NK-92 (cell line): Measurements from ENCODE around the gene HMGN2.
"Not testable (repeated sequence)": the region's sequence is repeated elsewhere in the genome, so short reads cannot be mapped to it uniquely, and the experiment has no call there.

ENCODE experiments used
- DNase-seq: peaks from one replicate; lab custom pipeline; 2025; ENCODE audit not compliant: unreplicated experiment; lab: John Stamatoyannopoulos, UW

Gene HMGN2

GRCh38 chr1:26476958-26477357 lies 4.7 kb downstream of the HMGN2 start:
- DNase-seq: no peak

DNA sequence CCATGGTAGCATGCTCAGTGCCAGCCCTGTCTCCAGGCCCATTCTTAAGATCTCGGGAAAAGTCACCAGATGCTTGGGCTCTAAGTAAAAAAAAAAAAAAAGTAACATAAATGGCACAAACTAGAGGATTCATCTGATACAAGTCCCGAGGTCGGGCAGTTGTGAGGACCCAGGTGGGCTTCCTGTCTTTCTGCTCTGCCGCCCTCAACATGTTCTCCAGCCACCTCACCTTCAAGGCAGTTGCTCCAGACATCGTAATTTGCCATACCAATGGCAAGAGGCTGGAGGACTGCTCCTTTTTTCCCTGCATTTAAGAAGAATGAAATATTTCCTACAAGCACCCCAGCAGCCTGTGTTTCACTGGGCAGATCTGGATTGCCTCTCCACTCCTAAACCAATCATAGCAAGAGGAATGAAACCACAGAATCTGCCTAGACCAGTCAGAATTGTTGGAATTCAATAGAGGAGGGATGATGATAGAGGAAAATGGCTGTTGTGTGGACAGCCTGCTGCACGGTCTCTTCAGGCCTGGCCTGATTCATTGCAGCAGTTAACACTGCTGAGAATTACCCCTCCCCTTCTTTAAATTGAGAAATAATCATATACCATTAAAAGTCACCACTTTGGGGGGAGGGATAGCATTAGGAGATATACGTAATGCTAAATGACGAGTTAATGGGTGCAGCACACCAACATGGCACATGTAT lies 5.4 kb downstream of the HMGN2 start:
- DNase-seq: no peak

- DNase-seq: no peak
Measured at GRCh38 chr1:26478159-26478558, 5.9 kb downstream of the HMGN2 start.

DNA sequence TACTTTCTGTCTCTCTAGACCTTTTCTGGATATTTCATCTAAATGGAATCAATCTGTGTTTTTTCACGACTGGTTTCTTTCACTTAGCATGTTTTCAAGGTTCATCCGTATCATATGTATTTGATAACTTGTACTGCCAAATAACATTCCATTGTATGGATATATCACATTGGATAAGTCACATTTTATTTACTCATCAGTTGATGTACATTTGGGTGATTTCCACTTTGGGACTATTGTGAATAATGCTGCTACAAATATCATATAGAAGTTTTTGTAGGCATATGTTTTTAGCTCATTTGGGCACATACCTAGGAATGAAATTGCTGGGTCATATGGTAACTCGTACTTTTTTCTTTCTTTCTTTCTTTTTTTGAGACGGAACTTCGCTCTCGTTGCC lies 6.7 kb downstream of the HMGN2 start:
- no peak for DNase-seq

GRCh38 chr1:26482921-26483320 lies 10.7 kb downstream of the HMGN2 start:
- DNase-seq: no peak

GRCh38 chr1:26483980-26484379 lies 11.7 kb downstream of the HMGN2 start:
- DNase-seq: no peak

- DNase-seq: no peak
Measured at GRCh38 chr1:26490155-26490554, 17.9 kb downstream of the HMGN2 start.

DNA sequence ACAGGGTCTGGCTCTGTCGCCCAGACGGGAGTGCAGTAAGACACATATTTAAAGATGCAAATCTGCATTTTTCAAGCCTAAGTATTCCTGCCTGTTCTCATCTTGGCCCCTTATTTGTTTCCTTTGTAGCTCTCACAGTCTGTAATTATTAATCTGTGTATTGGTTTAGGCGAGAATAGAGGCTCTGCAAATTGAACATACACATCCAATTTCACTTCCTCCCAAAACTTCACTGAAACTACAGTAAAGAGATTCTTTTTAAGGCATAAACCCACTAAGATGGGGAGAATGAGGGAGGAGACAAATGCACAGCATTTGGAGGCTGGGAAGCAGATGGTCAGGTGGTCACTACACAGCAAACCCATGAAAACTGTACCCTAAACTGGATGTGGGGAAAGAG lies 21.0 kb downstream of the HMGN2 start:
- DNase-seq: no peak

GRCh38 chr1:26493938-26494337 lies 21.7 kb downstream of the HMGN2 start:
- DNase-seq: no peak

DNA sequence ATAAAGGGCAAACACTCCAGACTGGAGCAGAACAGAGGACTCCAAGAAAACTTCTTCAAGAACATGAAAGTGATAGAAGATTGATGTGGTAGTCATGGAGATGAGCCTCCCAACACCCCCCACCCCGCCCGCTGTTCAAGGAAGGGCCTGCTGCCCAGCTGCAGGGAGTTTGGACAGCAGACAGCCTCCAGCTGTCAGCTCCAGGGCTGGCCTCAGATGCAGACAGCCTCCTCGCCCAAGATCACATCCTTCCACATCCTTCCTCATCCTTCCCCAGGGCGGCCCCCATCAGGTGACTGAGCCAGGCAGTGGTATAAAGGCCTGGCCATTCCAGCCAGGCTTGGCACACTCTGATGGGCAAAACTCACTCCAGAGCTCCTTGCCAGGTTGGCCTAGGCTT lies 24.6 kb downstream of the HMGN2 start:
- no peak for DNase-seq

GRCh38 chr1:26498894-26499293 lies 26.7 kb downstream of the HMGN2 start:
- DNase-seq: no peak

- no peak for DNase-seq
Measured at GRCh38 chr1:26500488-26501175, 28.4 kb downstream of the HMGN2 start.

DNA sequence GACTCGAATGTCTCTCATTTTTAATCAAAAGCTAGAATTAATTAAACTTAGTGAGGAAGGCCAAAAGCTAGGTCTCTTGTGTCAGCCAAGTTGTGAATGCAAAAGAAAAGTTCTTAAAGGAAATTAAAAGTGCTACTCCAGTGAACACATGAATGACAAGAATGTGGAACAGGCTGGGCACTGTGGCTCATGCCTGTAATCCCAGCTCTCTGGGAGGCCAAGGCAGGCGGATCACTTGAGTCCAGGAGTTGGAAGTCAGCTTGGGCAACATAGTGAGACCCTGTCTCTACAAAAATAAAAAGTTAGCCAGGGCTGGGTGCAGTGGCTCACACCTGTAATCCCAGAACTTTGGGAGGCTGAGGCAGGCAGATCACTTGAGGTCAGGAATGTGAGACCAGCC lies 38.5 kb downstream of the HMGN2 start:
- DNase-seq: not testable (repeated sequence)

DNA sequence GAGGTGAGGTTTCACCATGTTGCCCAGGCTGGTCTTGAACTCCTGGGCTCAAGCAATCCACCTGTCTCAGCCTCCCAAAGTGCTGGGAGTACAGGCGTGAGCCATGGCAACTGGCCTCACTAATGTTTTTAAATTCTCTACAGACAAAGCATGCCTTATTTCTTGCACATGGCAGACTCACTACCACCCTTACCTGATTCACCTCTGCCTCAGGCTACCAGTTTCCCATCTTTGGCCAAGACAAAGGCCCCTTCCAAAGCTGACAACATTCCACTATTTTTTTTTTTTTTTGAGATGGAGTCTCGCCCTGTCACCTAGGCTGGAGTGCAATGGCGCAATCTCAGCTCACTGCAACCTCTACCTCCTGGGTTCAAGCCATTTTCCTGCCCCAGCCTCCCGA lies 43.6 kb downstream of the HMGN2 start:
- not testable (repeated sequence) for DNase-seq

- DNase-seq: no peak
Measured at GRCh38 chr1:26516987-26517765, 44.9 kb downstream of the HMGN2 start.

- no peak for DNase-seq
Measured at GRCh38 chr1:26517766-26518049, 45.5 kb downstream of the HMGN2 start.

DNA sequence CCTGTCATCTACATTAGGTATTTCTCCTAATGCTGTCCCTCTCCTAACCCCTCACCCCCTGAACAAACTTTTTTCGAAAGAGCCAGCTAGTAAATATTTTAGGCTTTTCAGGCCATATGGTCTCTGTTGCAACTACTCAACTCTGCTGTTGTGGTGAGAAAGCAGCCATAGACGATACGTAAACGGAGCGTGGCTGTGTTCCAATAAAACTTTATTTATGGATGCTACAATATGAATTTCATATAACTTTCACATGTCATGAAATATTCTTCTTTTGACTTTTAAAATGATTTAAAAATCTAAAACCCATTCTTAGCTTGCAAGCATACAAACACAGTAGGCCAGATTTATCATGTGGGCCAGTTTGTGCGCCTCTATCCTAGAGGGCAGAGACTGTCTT lies 46.1 kb downstream of the HMGN2 start:
- DNase-seq: no peak

DNA sequence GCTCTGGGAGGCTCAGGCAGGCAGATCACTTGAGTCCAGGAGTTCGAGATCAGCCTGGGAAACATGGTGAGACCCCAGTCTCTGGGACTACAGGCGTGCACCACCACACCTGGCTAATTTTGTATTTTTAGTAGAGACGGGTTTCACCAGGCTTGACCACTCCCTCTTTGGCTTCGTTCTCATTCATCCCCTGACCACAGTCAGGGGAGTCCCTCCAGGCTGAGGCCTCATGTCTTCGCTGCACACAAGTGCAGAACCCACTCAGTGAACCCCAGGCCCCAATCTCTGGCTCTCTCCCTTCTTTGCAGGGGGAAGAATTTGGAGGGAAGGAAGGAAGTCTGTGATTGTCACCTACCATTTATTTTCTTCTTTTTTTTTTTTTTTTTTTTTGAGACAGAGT lies 48.1 kb downstream of the HMGN2 start:
- DNase-seq: no peak

DNA sequence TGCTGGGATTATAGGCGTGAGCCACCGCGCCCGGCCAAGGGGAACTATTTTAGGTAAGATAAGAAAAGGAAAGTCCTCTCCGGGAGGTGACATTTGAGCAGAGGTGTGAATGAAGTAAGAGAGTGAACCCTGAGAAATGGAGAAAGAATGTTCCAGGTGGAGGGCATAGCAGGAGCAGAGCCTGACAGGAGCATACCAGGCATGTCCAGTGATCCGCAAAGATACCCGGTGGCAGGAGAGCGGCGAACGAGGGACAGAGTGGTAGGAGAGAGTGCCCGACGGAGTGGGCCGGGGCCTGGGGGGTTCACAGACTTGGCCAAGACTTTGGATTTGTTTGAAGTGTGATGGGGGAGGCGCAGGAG lies 49.4 kb downstream of the HMGN2 start:
- no peak for DNase-seq

- DNase-seq: no peak
Measured at GRCh38 chr1:26522073-26522472, 49.8 kb downstream of the HMGN2 start.

DNA sequence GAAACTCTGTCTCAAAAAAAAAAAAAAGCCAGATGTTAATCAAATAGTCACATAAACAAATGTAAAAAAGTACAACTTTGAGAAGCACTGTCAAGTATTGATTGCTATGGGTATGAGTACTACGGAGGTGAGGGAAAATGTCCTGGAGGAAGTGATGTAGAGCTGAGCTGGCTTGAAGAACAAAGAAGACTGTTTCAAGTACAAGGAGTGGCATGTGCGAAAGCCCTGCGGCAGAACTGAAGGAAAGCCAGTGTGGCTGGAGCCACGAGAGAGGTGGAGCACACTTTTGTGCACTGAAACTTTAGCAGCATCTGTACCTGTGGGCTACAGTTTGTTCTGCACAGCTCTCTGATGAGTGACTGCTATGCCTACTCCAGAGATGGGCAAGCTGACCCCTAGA lies 51.9 kb downstream of the HMGN2 start:
- no peak for DNase-seq
